HEK293 (cell line): ENCODE results near the gene SMIM1.

Experiments
- BCL11A ChIP-seq: fragments of 450-650 bp; formaldehyde crosslinking; IDR thresholded peaks from 2 replicates; pipeline ENCODE4 v1.5.1; 2016; ENCODE audit warnings: low read depth, missing biosample characterization, missing genetic modification characterization
- MYNN ChIP-seq: fragments of 450-650 bp; formaldehyde crosslinking; IDR thresholded peaks from 2 replicates; pipeline ENCODE4 v1.5.1; 2016; ENCODE audit warnings: missing biosample characterization, missing genetic modification characterization, borderline replicate concordance
- PRDM4 ChIP-seq: fragments of 450-650 bp; formaldehyde crosslinking; IDR thresholded peaks from 2 replicates; pipeline ENCODE4 v1.5.1; 2017; ENCODE audit warnings: missing biosample characterization, missing genetic modification characterization
- YY2 ChIP-seq: fragments of 450-650 bp; formaldehyde crosslinking; IDR thresholded peaks from 2 replicates; pipeline ENCODE4 v1.5.1; 2016; ENCODE audit warnings: missing biosample characterization, missing genetic modification characterization
- ZBTB7A ChIP-seq: fragments of 450-650 bp; formaldehyde crosslinking; IDR thresholded peaks from 2 replicates; pipeline ENCODE4 v1.5.1; 2016; ENCODE audit warnings: low read depth, missing biosample characterization, missing genetic modification characterization
- ZNF274 ChIP-seq, 2 experiments: fragments of 200-500 bp in 1 of 2; fragments of 450-650 bp in 1 of 2; sonication (Bioruptor generic) in 1 of 2; formaldehyde crosslinking in 1 of 2; IDR thresholded peaks; 2 replicates each; pipeline versions ENCODE4 v1.5.1 to v1.6.1; 2014 to 2016; ENCODE audit warnings: borderline replicate concordance in 1 of 2, inconsistent platforms in 1 of 2, low read length in 1 of 2, missing biosample characterization in 1 of 2, missing genetic modification characterization in 1 of 2
- ZNF423 ChIP-seq: fragments of 450-650 bp; formaldehyde crosslinking; IDR thresholded peaks from 2 replicates; pipeline ENCODE4 v1.5.1; 2016; ENCODE audit warnings: missing biosample characterization, missing genetic modification characterization
- ZNF548 ChIP-seq: fragments of 450-650 bp; formaldehyde crosslinking; IDR thresholded peaks from 2 replicates; pipeline ENCODE4 v1.5.1; 2016; ENCODE audit warnings: missing biosample characterization, missing genetic modification characterization
- ZNF571 ChIP-seq: fragments of 450-650 bp; formaldehyde crosslinking; IDR thresholded peaks from 2 replicates; pipeline ENCODE4 v1.5.0; 2017; ENCODE audit warnings: missing biosample characterization, missing genetic modification characterization
- TF ChIP-seq, protein P1 (sequence below): fragments of 450-650 bp; formaldehyde crosslinking; IDR thresholded peaks from 2 replicates; pipeline ENCODE4 v1.5.1; 2016; ENCODE audit warnings: missing biosample characterization, missing genetic modification characterization
- TF ChIP-seq, protein P2 (sequence below): fragments of 450-650 bp; formaldehyde crosslinking; IDR thresholded peaks from 2 replicates; pipeline ENCODE4 v1.5.1; 2016; ENCODE audit warnings: missing biosample characterization, missing genetic modification characterization
- TF ChIP-seq, protein P3 (sequence below): fragments of 450-650 bp; formaldehyde crosslinking; optimal IDR thresholded peaks from 2 replicates; pipeline ENCODE3; 2016; ENCODE audit warnings: missing biosample characterization, mild to moderate bottlenecking, missing genetic modification characterization

GRCh38 chr1:3779265-3779911, 6.8 kb downstream of the SMIM1 start:
- TF ChIP-seq, protein P1, sequence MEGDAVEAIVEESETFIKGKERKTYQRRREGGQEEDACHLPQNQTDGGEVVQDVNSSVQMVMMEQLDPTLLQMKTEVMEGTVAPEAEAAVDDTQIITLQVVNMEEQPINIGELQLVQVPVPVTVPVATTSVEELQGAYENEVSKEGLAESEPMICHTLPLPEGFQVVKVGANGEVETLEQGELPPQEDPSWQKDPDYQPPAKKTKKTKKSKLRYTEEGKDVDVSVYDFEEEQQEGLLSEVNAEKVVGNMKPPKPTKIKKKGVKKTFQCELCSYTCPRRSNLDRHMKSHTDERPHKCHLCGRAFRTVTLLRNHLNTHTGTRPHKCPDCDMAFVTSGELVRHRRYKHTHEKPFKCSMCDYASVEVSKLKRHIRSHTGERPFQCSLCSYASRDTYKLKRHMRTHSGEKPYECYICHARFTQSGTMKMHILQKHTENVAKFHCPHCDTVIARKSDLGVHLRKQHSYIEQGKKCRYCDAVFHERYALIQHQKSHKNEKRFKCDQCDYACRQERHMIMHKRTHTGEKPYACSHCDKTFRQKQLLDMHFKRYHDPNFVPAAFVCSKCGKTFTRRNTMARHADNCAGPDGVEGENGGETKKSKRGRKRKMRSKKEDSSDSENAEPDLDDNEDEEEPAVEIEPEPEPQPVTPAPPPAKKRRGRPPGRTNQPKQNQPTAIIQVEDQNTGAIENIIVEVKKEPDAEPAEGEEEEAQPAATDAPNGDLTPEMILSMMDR = peak; percentile 50
- TF ChIP-seq BCL11A (tag by site-specific recombination) (no peak), YY2 (tag by site-specific recombination) (no peak), ZNF571 (tag by site-specific recombination) (no peak), PRDM4 (tag by site-specific recombination) (no peak), ZBTB7A (no peak), ZNF548 (tag by site-specific recombination) (no peak), ZNF274 (IDR thresholded peaks at IDR 0.05; ENCODE audit: low read length) (no peak), ZNF274 (tag by site-specific recombination; IDR thresholded peaks at IDR 0.05; ENCODE audit: borderline replicate concordance) (no peak), ZNF423 (no peak), MYNN (tag by site-specific recombination) (no peak)
- TF ChIP-seq, protein P2, sequence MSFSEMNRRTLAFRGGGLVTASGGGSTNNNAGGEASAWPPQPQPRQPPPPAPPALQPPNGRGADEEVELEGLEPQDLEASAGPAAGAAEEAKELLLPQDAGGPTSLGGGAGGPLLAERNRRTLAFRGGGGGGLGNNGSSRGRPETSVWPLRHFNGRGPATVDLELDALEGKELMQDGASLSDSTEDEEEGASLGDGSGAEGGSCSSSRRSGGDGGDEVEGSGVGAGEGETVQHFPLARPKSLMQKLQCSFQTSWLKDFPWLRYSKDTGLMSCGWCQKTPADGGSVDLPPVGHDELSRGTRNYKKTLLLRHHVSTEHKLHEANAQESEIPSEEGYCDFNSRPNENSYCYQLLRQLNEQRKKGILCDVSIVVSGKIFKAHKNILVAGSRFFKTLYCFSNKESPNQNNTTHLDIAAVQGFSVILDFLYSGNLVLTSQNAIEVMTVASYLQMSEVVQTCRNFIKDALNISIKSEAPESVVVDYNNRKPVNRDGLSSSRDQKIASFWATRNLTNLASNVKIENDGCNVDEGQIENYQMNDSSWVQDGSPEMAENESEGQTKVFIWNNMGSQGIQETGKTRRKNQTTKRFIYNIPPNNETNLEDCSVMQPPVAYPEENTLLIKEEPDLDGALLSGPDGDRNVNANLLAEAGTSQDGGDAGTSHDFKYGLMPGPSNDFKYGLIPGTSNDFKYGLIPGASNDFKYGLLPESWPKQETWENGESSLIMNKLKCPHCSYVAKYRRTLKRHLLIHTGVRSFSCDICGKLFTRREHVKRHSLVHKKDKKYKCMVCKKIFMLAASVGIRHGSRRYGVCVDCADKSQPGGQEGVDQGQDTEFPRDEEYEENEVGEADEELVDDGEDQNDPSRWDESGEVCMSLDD (tag by site-specific recombination) = no peak
- TF ChIP-seq, protein P3, sequence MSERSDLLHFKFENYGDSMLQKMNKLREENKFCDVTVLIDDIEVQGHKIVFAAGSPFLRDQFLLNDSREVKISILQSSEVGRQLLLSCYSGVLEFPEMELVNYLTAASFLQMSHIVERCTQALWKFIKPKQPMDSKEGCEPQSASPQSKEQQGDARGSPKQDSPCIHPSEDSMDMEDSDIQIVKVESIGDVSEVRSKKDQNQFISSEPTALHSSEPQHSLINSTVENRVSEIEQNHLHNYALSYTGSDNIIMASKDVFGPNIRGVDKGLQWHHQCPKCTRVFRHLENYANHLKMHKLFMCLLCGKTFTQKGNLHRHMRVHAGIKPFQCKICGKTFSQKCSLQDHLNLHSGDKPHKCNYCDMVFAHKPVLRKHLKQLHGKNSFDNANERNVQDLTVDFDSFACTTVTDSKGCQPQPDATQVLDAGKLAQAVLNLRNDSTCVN (tag by site-specific recombination) = no peak
